HepG2 (cell line): ENCODE results near the gene HACE1. TPM values are rescaled to one million over a fixed set of nuclear protein-coding genes. Genes with fewer than 3 reads are reported as not detected.

Experiments used
- ARID4A ChIP-seq: sonication (generic); formaldehyde crosslinking; IDR thresholded peaks from 2 replicates; pipeline ENCODE4 v1.5.0; 2020; ENCODE audit warnings: mild to moderate bottlenecking, missing genetic modification reagents, borderline replicate concordance
- ARID5B ChIP-seq: IDR thresholded peaks from 2 replicates; pipeline ENCODE4 v1.4.0; 2020; ENCODE audit warnings: mild to moderate bottlenecking, missing genetic modification reagents
- CCAR2 ChIP-seq: fragments of 200-400 bp; formaldehyde crosslinking; optimal IDR thresholded peaks from 2 replicates; pipeline ENCODE3; 2018; ENCODE audit warnings: low read depth, mild to moderate bottlenecking, low read length, moderate library complexity
- FOSL2 ChIP-seq: sonication (generic); formaldehyde crosslinking; IDR thresholded peaks from 2 replicates; pipeline ENCODE4 v1.4.0; 2020; ENCODE audit warnings: missing genetic modification reagents
- FOXA3 ChIP-seq: IDR thresholded peaks from 2 replicates; pipeline ENCODE4 v1.6.1; 2016; ENCODE audit warnings: missing genetic modification reagents, missing compliant biosample characterization
- HCFC1 ChIP-seq: fragments of 150-350 bp; IDR thresholded peaks from 2 replicates; pipeline ENCODE4 v1.6.1; 2014; ENCODE audit warnings: low read depth, low read length
- KLF6 ChIP-seq: IDR thresholded peaks from 2 replicates; pipeline ENCODE4 v1.8.0; 2016; ENCODE audit warnings: missing biosample characterization, missing genetic modification reagents
- NKX3-1 ChIP-seq: sonication (generic); formaldehyde crosslinking; IDR thresholded peaks from 2 replicates; pipeline ENCODE4 v1.5.0; 2020; ENCODE audit warnings: missing genetic modification reagents
- PRPF4 ChIP-seq: fragments of 200-400 bp; formaldehyde crosslinking; IDR thresholded peaks from 2 replicates; pipeline ENCODE4 v1.6.1; 2016; ENCODE audit warnings: low read length, low read depth; ENCODE audit not compliant: poor library complexity, severe bottlenecking
- TFE3 ChIP-seq: IDR thresholded peaks from 2 replicates; pipeline ENCODE4 v1.6.1; 2016
- WIZ ChIP-seq: sonication (generic); formaldehyde crosslinking; IDR thresholded peaks from 2 replicates; pipeline ENCODE4 v1.5.1; 2020; ENCODE audit warnings: mild to moderate bottlenecking, missing genetic modification reagents
- ZBTB21 ChIP-seq: sonication (generic); formaldehyde crosslinking; IDR thresholded peaks from 2 replicates; pipeline ENCODE4 v1.4.0; 2020; ENCODE audit warnings: missing genetic modification reagents
- ZFP37 ChIP-seq: sonication (generic); formaldehyde crosslinking; IDR thresholded peaks from 2 replicates; pipeline ENCODE4 v1.4.0; 2020; ENCODE audit warnings: missing genetic modification reagents, borderline replicate concordance
- ZKSCAN1 ChIP-seq: fragments of 150-350 bp; IDR thresholded peaks from 2 replicates; pipeline ENCODE4 v1.6.1; 2014; ENCODE audit warnings: low read length
- ZNF44 ChIP-seq: sonication (generic); formaldehyde crosslinking; IDR thresholded peaks from 2 replicates; pipeline ENCODE4 v1.5.1; 2020; ENCODE audit warnings: mild to moderate bottlenecking, missing genetic modification reagents
- ZNF557 ChIP-seq: sonication (generic); formaldehyde crosslinking; IDR thresholded peaks from 2 replicates; pipeline ENCODE4 v1.4.0; 2020; ENCODE audit warnings: missing genetic modification reagents
- ZNF558 ChIP-seq: sonication (generic); formaldehyde crosslinking; IDR thresholded peaks from 2 replicates; pipeline ENCODE4 v1.9.0; 2022; ENCODE audit warnings: mild to moderate bottlenecking, missing genetic modification reagents, borderline replicate concordance
- ZNF737 ChIP-seq: sonication (generic); formaldehyde crosslinking; IDR thresholded peaks from 2 replicates; pipeline ENCODE4 v1.5.0; 2020; ENCODE audit warnings: missing genetic modification reagents, mild to moderate bottlenecking, borderline replicate concordance
- ZNF749 ChIP-seq: sonication (generic); formaldehyde crosslinking; IDR thresholded peaks from 2 replicates; pipeline ENCODE4 v1.8.0; 2022; ENCODE audit warnings: mild to moderate bottlenecking, missing genetic modification reagents, moderate library complexity, borderline replicate concordance
- ZNF773 ChIP-seq: sonication (generic); formaldehyde crosslinking; IDR thresholded peaks from 2 replicates; pipeline ENCODE4 v1.4.0; 2020; ENCODE audit warnings: missing genetic modification reagents, borderline replicate concordance
- ZNF839 ChIP-seq: sonication (generic); formaldehyde crosslinking; IDR thresholded peaks from 2 replicates; pipeline ENCODE4 v1.4.0; 2020; ENCODE audit warnings: missing genetic modification reagents, mild to moderate bottlenecking, borderline replicate concordance
- polyA plus RNA-seq, 8 experiments: library from polyadenylated mRNA; depleted of rRNA in 3 of 8; stranded (reverse) in 7 of 8; unstranded in 1 of 8; fragments of >200 nt; fragmentation: Illumina TruSeq in 4 of 8; extraction: Trizol in 4 of 8; gene quantifications; 2 replicates each; pipeline versions ENCODE4 v1.2.1 to v1.2.3, GENCODE V29; 2011 to 2016; ENCODE audit warnings: low read depth in 4 of 8, missing spikeins in 1 of 8, mixed read lengths in 1 of 8; ENCODE audit not compliant: insufficient read depth in 1 of 8
- total RNA-seq, 5 experiments: library from RNA; depleted of rRNA; stranded (reverse); fragments of >200 nt; fragmentation: Illumina TruSeq; extraction: Trizol; gene quantifications; 2 replicates each; pipeline ENCODE4 v1.2.3, GENCODE V29; 2016; ENCODE audit warnings: low read depth in 1 of 5
- TF ChIP-seq, protein P1 (sequence below): sonication (generic); formaldehyde crosslinking; IDR thresholded peaks from 2 replicates; pipeline ENCODE4 v1.4.0; 2020; ENCODE audit warnings: mild to moderate bottlenecking, missing genetic modification reagents

Gene HACE1
- total and polyA plus RNA-seq, 2 of the 13 experiments (the other 11 are each of a cell fraction or from before 2014, with no cell fraction given), result 8.9 to 11.4 TPM

- TF ChIP-seq ARID4A (peak; percentile 27; the same call in 1 of the 2 replicates), ZNF557 (CRISPR knock-in tag) (peak; percentile 88; the same call in 1 of the 2 replicates), FOSL2 (CRISPR knock-in tag) (peak; percentile 36; the same call in 1 of the 2 replicates), ZNF773 (CRISPR knock-in tag) (0 out of 2 replicates have a peak, but pooled peaks have one; percentile 53), TFE3 (peak; percentile 88), ZNF839 (no peak), ZNF749 (CRISPR knock-in tag) (peak; percentile 77; the same call in 1 of the 2 replicates), ZKSCAN1 (no peak), WIZ (peak; percentile 92), NKX3-1 (CRISPR knock-in tag) (peak; percentile 90), HCFC1 (no peak), ZNF737 (CRISPR knock-in tag) (no peak), FOXA3 (peak; percentile 42; the same call in 1 of the 2 replicates), ZBTB21 (CRISPR knock-in tag) (no peak), KLF6 (CRISPR knock-in tag) (peak; percentile 81; the same call in 1 of the 2 replicates), ZFP37 (CRISPR knock-in tag) (0 out of 2 replicates have a peak, but pooled peaks have one; percentile 50), ZNF44 (CRISPR knock-in tag) (0 out of 2 replicates have a peak, but pooled peaks have one; percentile 69), ARID5B (CRISPR knock-in tag) (peak; percentile 47; the same call in 1 of the 2 replicates), PRPF4 (no peak), ZNF558 (CRISPR knock-in tag) (no peak; the same call in 1 of the 2 replicates), CCAR2 (no peak)
- TF ChIP-seq, protein P1, sequence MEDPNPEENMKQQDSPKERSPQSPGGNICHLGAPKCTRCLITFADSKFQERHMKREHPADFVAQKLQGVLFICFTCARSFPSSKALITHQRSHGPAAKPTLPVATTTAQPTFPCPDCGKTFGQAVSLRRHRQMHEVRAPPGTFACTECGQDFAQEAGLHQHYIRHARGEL (CRISPR knock-in tag), result no peak
These were observed 27.6 kb upstream of the HACE1 start (continued) for GRCh38 chr6:104887350-104887749.
